IPS DF 19.7 (cell line): ENCODE measurements around the gene ZNF683.
A peak's percentile ranks its signal among the peaks of the same experiment; 100 is the strongest.
"Not testable (repeated sequence)": the region's sequence is repeated elsewhere in the genome, so short reads cannot be mapped to it uniquely, and the experiment has no call there.

Experiments used
- DNase-seq: peaks from one replicate; pipeline ENCODE4 v3.0.0-alpha.2; 2013; ENCODE audit warnings: low read depth, low spot score

The ZNF683 gene

DNA sequence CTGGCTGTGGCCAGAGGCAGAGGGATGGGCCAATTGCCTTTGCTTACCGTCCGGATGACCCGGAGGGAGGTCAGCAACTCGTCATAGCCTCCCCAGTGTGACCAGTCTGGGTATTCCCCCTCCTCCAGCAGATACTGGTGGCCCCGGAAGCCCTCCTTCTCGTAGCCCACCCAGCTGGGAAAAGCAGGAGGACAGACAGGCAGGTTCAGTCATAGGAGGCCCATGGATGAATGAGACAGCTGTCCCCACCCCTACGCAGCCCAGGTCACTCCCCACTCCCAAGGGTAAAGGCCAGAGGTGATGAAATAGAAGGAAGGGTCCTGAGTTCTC is 35.4 kb downstream of the ZNF683 start:
- no peak for DNase-seq

GRCh38 chr1:26336477-26337205 is 35.9 kb downstream of the ZNF683 start:
- no peak for DNase-seq

GRCh38 chr1:26335774-26336476 is 36.6 kb downstream of the ZNF683 start:
- no peak for DNase-seq

GRCh38 chr1:26333312-26333711 is 39.2 kb downstream of the ZNF683 start:
- DNase-seq: not testable (repeated sequence)

DNA sequence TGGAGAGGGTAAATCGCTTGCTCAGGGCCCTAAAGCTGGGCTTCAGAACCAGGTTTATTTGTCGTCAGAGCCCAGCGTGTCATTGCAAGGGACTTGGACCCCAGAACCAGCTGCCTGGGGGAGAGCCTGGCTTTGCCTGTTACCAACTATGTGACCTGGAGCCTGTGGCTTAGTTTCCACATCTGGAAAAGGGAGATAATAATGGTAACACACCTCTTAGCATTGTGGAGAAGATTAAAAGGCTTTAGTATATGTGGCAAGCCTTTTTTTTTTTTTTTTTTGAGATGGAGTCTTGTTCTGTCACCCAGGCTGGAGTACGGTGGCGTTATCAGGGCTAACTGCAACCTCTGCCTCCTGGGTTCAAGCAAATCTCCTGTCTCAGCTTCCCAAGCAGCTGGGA is 42.3 kb downstream of the ZNF683 start:
- DNase-seq: no peak

DNA sequence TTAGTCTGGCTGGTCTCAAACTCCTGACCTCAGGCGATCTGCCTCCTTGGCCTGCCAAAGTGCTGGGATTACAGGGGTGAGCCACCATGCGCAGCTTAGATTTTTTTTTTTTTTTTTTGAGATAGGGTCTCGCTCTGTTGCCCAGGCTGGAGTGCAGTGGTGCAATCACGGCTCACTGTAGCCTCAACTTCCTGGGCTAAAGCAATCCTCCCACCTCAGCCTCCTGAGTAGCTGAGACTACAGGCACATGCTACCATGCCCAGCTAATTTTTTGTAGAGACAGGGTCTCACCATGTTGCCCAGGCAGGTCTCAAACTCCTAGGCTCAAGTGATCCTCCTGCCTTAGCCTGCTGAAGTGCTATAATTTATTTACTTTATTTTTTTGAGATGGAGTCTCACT is 43.2 kb downstream of the ZNF683 start:
- not testable (repeated sequence) for DNase-seq

DNA sequence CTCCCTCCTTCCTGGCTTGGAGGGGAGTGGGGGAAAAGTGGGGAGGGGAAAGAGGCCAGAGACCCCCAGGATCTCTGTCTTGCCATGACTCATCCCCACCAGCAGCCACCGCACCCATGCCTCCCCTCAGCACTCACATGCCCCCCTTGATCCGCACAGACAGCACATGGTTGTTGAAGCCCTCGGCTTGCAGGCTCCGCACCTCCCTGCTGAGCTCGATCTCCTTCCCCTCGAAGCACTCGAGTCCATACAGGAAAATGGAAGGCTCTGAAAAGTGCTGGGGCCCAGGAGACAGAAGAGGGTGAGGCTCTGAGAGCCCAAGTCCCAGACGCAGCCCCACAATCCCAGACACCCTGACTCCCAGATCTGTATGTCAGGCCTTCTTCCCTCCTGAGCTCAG is 44.0 kb downstream of the ZNF683 start:
- no peak for DNase-seq

- DNase-seq: no peak
These were observed 44.6 kb downstream of the ZNF683 start for GRCh38 chr1:26327956-26328362.

DNA sequence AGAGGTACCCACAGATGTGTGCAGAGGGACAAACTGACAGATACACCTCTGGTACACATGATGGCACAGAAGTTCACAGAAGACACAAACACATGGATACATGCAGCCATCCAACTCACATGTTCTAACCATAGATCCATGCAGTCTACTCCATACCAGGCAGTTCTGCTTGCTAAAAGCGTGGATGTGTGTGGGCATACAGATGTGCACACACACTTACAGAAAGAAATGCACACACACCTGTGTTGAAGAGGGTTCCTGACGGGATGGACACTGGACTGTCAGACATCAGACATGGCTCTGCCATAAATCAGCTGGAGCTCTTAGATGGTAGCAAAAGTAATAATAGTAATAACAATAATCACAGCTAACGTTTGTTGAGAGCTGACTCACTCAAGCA is 48.0 kb downstream of the ZNF683 start:
- DNase-seq: no peak

DNA sequence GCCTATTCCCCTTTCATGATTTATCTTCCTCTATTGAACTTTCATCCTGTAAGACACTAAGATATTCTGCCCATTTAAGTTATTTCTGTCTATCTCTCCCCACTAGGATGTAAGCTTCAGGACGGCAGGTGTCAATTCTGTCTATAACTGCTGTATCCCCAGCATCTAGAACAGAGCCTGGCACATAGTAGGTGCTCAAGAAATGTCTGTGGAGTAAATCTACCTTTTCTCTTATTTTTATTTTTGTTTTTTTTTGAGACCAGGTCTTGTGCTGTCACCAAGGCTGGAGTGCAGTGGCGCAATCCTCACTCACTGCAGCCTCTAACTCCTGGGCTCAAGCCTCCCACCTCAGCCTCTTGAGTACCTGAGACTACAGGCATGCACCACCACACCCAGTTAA is 49.2 kb downstream of the ZNF683 start:
- DNase-seq: no peak

DNA sequence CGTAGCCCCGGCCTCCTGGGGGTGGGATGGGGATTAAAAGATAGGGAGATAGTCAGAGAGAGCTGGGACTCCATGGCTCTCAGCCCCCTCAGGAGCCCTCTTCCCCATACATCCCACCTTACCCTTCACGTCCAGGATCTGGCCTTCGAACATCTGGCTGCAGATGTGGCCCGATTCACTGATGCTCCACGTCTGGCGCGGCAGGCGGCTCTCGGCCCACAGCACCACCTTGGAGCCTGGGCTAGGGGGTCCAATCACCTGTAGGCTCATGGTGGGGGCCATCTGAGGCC is 50.6 kb downstream of the ZNF683 start:
- no peak for DNase-seq

GRCh38 chr1:26321315-26322041 is 51.1 kb downstream of the ZNF683 start:
- DNase-seq: peak; percentile 47

DNA sequence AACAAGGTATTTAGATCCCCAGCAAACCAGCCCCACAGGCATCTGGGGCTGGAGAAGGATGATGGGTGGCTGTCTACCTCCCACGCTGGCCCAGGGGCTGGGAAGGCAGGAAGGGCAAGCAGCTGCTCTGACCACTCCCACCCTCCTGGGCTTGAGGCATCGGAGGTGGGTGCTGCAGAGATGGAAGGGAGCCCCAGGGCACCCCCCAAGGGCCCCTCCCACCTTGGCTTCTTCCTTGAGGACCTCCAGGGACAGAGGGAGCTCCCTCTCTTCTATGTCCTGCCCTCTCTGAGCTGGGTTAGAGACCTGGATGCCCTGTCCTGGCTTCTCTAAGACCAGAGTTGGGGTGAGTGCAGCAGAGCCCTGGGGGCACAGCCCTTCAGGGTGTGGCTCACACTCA is 51.7 kb downstream of the ZNF683 start:
- DNase-seq: no peak

GRCh38 chr1:26318338-26319064 is 54.0 kb downstream of the ZNF683 start:
- no peak for DNase-seq

- no peak for DNase-seq
These were observed 54.8 kb downstream of the ZNF683 start, which contains the start of gene CD52 for GRCh38 chr1:26317612-26318337. Gene CD52 (plus strand): TSS chr1:26317958. CDS start chr1:26318018, 60 bp downstream.

DNA sequence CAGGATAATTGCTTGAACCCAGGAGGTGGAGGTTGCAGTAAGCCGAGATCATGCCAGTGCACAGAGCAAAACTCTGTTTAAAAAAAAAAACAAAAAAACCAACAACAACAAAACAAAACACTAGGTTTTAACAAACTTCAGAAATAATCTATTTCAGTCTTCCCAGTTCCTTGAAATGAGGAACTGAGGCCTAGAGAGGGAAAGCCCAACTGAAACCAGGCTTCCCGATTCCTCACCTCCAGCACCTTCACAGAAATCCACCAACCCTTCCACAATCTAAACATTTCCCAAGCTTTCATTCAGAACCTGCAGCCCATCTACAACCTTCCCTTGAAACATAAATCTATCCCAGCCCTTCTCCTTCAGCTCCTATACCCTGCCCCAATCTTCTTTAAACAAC is 55.4 kb downstream of the ZNF683 start:
- DNase-seq: no peak

- DNase-seq: no peak
These were observed 56.4 kb downstream of the ZNF683 start for GRCh38 chr1:26315874-26316850.

DNA sequence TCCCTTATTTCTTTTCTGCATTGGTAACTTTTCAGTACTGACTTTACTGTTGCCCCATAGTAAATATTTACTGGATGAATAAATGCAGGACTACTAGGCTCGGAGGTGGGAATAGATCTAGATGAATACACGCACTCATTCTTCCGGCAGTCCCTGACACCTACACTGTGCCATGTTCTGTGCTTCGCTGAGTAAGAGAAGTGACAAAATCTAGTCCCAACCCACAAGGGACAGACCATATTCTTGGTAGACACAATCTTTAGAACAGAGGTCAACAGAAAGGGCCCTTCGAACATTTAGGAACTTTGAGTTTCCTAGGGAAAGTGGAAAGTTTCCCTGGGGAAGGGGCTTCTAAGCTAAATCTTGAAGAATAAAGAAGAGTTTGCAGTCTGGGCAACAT is 58.0 kb downstream of the ZNF683 start:
- DNase-seq: no peak
